IPS-20b (cell line): ENCODE data around the gene BCAS3.

ENCODE experiments used
- H3K27ac ChIP-seq: one replicate; pipeline ENCODE4 v1.5.1; 2013; ENCODE audit warnings: low read length
- H3K27me3 ChIP-seq: 2 replicates; pipeline ENCODE4 v1.6.1; 2013; ENCODE audit warnings: mild to moderate bottlenecking, low read length, inconsistent platforms; ENCODE audit not compliant: insufficient read depth
- H3K36me3 ChIP-seq: 2 replicates; pipeline ENCODE4 v1.6.1; 2013; ENCODE audit warnings: low read depth, mild to moderate bottlenecking, inconsistent platforms, low read length, moderate library complexity; ENCODE audit not compliant: insufficient read depth
- H3K4me1 ChIP-seq: 2 replicates; pipeline ENCODE4 v1.6.1; 2013; ENCODE audit warnings: mild to moderate bottlenecking, control low read depth, inconsistent platforms, low read length, moderate library complexity; ENCODE audit not compliant: insufficient read depth
- H3K4me3 ChIP-seq: 2 replicates; pipeline ENCODE4 v1.5.1; 2013; ENCODE audit warnings: mild to moderate bottlenecking, low read length, inconsistent platforms
- H3K9ac ChIP-seq: 2 replicates; pipeline ENCODE4 v1.6.1; 2013; ENCODE audit warnings: low read depth, mild to moderate bottlenecking, inconsistent platforms, low read length, moderate library complexity
- H3K9me3 ChIP-seq: 2 replicates; pipeline ENCODE4 v1.6.1; 2013; ENCODE audit warnings: mild to moderate bottlenecking, low read depth, low read length, inconsistent platforms; ENCODE audit not compliant: insufficient read depth

Gene BCAS3

GRCh38 chr17:60891149-60891548, 213.5 kb downstream of the BCAS3 start:
- Histone ChIP-seq H3K4me1 (no peaks in the 10 kb centered on the region; the same call in 1 of the 2 replicates), H3K27me3 (no peaks in the 10 kb centered on the region)

GRCh38 chr17:60893475-60893874, 215.8 kb downstream of the BCAS3 start:
- Histone ChIP-seq H3K36me3 (no peaks in the 10 kb centered on the region), H3K27ac (no peak overlapping the region)

More at GRCh38 chr17:60891149-60891548, 213.5 kb downstream of the BCAS3 start:
- Histone ChIP-seq H3K4me3 (no peak overlapping the region), H3K36me3 (no peaks in the 10 kb centered on the region), H3K9ac (no peak overlapping the region), H3K9me3 (no peaks in the 10 kb centered on the region), H3K27ac (no peak overlapping the region)

GRCh38 chr17:60896996-60897395, 219.3 kb downstream of the BCAS3 start:
- Histone ChIP-seq H3K9me3 (peaks cover 3% of the 10 kb centered on the region; the same call in 1 of the 2 replicates), H3K27ac (no peak overlapping the region), H3K4me1 (no peaks in the 10 kb centered on the region), H3K27me3 (no peaks in the 10 kb centered on the region), H3K9ac (no peak overlapping the region), H3K36me3 (no peaks in the 10 kb centered on the region), H3K4me3 (no peak overlapping the region)

More at GRCh38 chr17:60893475-60893874, 215.8 kb downstream of the BCAS3 start:
- H3K27me3 ChIP-seq: no peaks in the 10 kb centered on the region
- H3K4me1 ChIP-seq: no peaks in the 10 kb centered on the region
- peaks cover 3% of the 10 kb centered on the region; the same call in 1 of the 2 replicates for H3K9me3 ChIP-seq
- H3K4me3 ChIP-seq: no peak overlapping the region
- H3K9ac ChIP-seq: no peak overlapping the region

GRCh38 chr17:60899115-60899514, 221.5 kb downstream of the BCAS3 start:
- Histone ChIP-seq H3K36me3 (no peaks in the 10 kb centered on the region), H3K4me3 (no peak overlapping the region), H3K27ac (no peak overlapping the region), H3K27me3 (no peaks in the 10 kb centered on the region), H3K9ac (no peak overlapping the region), H3K9me3 (peaks cover 3% of the 10 kb centered on the region; the same call in 1 of the 2 replicates), H3K4me1 (no peaks in the 10 kb centered on the region)

GRCh38 chr17:60900688-60901087, 223.0 kb downstream of the BCAS3 start:
- H3K9ac ChIP-seq: no peak overlapping the region
- H3K27ac ChIP-seq: no peak overlapping the region
- H3K9me3 ChIP-seq: peaks cover 3% of the 10 kb centered on the region; the same call in 1 of the 2 replicates
- no peaks in the 10 kb centered on the region for H3K27me3 ChIP-seq
- H3K4me3 ChIP-seq: no peak overlapping the region
- no peaks in the 10 kb centered on the region for H3K4me1 ChIP-seq
- H3K36me3 ChIP-seq: no peaks in the 10 kb centered on the region

GRCh38 chr17:60901242-60901641, 223.6 kb downstream of the BCAS3 start:
- H3K9me3 ChIP-seq: peaks cover 3% of the 10 kb centered on the region; the same call in 1 of the 2 replicates
- H3K4me1 ChIP-seq: peaks cover 1% of the 10 kb centered on the region; the same call in 1 of the 2 replicates
- H3K27ac ChIP-seq: no peak overlapping the region
- no peaks in the 10 kb centered on the region for H3K36me3 ChIP-seq
- no peak overlapping the region for H3K9ac ChIP-seq
- H3K4me3 ChIP-seq: no peak overlapping the region
- no peaks in the 10 kb centered on the region for H3K27me3 ChIP-seq

GRCh38 chr17:60901806-60902205, 224.2 kb downstream of the BCAS3 start:
- Histone ChIP-seq H3K36me3 (no peaks in the 10 kb centered on the region), H3K4me1 (peaks cover 3% of the 10 kb centered on the region; the same call in 1 of the 2 replicates), H3K9ac (no peak overlapping the region)

GRCh38 chr17:60902399-60902798, 224.7 kb downstream of the BCAS3 start:
- H3K36me3 ChIP-seq: no peaks in the 10 kb centered on the region
- no peaks in the 10 kb centered on the region for H3K27me3 ChIP-seq
- H3K9me3 ChIP-seq: no peaks in the 10 kb centered on the region
- peaks cover 3% of the 10 kb centered on the region; the same call in 1 of the 2 replicates for H3K4me1 ChIP-seq
- no peak overlapping the region for H3K9ac ChIP-seq
- no peak overlapping the region for H3K4me3 ChIP-seq
- no peak overlapping the region for H3K27ac ChIP-seq

More at GRCh38 chr17:60901806-60902205, 224.2 kb downstream of the BCAS3 start:
- Histone ChIP-seq H3K4me3 (no peak overlapping the region), H3K27me3 (no peaks in the 10 kb centered on the region), H3K9me3 (peaks cover 2% of the 10 kb centered on the region; the same call in 1 of the 2 replicates), H3K27ac (no peak overlapping the region)

GRCh38 chr17:60904582-60904981, 226.9 kb downstream of the BCAS3 start:
- Histone ChIP-seq H3K36me3 (no peaks in the 10 kb centered on the region), H3K27ac (no peak overlapping the region), H3K27me3 (no peaks in the 10 kb centered on the region), H3K9ac (no peak overlapping the region), H3K9me3 (no peaks in the 10 kb centered on the region), H3K4me3 (no peak overlapping the region), H3K4me1 (peaks cover 3% of the 10 kb centered on the region; the same call in 1 of the 2 replicates)

GRCh38 chr17:60905709-60906108, 228.1 kb downstream of the BCAS3 start:
- Histone ChIP-seq H3K36me3 (no peaks in the 10 kb centered on the region), H3K9me3 (no peaks in the 10 kb centered on the region), H3K27me3 (no peaks in the 10 kb centered on the region), H3K4me3 (no peak overlapping the region), H3K4me1 (peaks cover 3% of the 10 kb centered on the region; the same call in 1 of the 2 replicates), H3K27ac (no peak overlapping the region), H3K9ac (no peak overlapping the region)

GRCh38 chr17:60908324-60908723, 230.7 kb downstream of the BCAS3 start:
- Histone ChIP-seq H3K9ac (no peak overlapping the region), H3K27me3 (no peaks in the 10 kb centered on the region), H3K4me1 (peaks cover 3% of the 10 kb centered on the region; the same call in 1 of the 2 replicates), H3K9me3 (no peaks in the 10 kb centered on the region), H3K27ac (no peak overlapping the region), H3K36me3 (no peaks in the 10 kb centered on the region), H3K4me3 (no peak overlapping the region)

- Histone ChIP-seq H3K36me3 (no peaks in the 10 kb centered on the region), H3K4me1 (peaks cover 3% of the 10 kb centered on the region; the same call in 1 of the 2 replicates), H3K27me3 (no peaks in the 10 kb centered on the region), H3K9me3 (no peaks in the 10 kb centered on the region), H3K4me3 (no peak overlapping the region), H3K27ac (no peak overlapping the region), H3K9ac (no peak overlapping the region)
Measured at GRCh38 chr17:60909405-60909804, 231.8 kb downstream of the BCAS3 start.
